ENCODE measurements around the gene MRPS15.

DNA sequence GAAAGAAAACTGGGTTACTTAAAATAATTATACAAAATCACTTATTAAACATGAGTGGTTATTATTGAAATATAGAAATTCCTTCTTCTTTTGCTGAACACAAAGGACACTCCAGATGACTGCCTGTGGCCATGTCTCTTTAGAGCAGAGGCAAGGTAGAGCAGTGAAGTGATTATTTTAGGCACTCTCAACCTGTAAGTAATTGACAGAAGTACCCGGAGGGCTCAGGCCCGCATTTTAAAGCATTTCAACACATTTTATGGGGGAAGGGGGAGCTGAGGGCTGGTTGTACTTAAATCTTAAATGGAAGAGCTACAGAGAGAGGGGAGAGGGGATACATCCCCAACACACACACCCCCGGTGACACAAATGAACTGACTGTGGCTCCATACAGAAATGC, 24.1 kb downstream of the MRPS15 start:
- TF ChIP-seq, protein P1, sequence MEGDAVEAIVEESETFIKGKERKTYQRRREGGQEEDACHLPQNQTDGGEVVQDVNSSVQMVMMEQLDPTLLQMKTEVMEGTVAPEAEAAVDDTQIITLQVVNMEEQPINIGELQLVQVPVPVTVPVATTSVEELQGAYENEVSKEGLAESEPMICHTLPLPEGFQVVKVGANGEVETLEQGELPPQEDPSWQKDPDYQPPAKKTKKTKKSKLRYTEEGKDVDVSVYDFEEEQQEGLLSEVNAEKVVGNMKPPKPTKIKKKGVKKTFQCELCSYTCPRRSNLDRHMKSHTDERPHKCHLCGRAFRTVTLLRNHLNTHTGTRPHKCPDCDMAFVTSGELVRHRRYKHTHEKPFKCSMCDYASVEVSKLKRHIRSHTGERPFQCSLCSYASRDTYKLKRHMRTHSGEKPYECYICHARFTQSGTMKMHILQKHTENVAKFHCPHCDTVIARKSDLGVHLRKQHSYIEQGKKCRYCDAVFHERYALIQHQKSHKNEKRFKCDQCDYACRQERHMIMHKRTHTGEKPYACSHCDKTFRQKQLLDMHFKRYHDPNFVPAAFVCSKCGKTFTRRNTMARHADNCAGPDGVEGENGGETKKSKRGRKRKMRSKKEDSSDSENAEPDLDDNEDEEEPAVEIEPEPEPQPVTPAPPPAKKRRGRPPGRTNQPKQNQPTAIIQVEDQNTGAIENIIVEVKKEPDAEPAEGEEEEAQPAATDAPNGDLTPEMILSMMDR (IDR thresholded peaks at IDR 0.05), result no peak
- TF ChIP-seq ZFX (IDR thresholded peaks at IDR 0.05; ENCODE audit: borderline replicate concordance), result no peak

Measured in 22Rv1 (cell line).